ENCODE data around the gene POLG2.

The POLG2 gene

DNA sequence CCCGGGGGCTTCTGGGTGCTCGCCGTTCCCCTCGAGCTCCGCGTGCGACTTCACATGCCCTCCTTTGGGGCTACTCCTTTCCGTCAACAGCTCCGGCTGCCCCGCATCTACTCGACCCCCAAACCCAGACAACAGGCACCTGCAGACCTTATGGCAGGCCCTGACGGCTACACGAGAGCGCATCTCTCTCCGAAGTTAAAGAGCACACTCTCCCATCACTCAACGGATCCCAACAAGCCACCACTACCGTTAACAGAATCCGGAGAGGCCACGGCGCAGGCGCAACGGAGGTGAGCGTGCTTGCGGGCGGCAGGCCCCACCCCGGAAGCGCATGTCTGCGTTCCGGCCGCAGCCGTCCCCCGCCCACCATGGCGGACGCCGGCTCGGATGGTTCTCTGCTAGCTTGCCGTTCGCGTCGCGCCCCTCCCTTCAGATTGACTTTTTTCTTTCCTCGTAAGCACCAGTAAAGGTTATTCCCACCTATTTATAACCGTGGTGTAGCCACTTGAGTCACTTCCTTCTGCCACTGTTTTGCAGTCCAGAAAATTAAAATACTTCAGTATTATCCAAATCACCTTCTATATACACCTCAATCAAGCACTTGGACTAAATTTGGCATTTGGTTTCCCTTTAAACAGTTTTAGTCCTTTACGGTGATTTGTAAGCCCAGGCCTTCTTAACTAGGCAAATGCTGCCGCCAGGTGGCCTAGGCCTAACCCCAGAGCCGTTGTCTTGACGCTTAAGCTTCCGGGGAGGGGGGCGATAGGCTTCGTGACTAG lies at the start of gene POLG2:
Gene POLG2 (minus strand): TSS at position 269 of the 779 bp plus-strand sequence. CDS start 86 bp downstream, at position 183.
- peak; percentile 52 for DNase-seq (ENCODE audit: low read depth)

DNA sequence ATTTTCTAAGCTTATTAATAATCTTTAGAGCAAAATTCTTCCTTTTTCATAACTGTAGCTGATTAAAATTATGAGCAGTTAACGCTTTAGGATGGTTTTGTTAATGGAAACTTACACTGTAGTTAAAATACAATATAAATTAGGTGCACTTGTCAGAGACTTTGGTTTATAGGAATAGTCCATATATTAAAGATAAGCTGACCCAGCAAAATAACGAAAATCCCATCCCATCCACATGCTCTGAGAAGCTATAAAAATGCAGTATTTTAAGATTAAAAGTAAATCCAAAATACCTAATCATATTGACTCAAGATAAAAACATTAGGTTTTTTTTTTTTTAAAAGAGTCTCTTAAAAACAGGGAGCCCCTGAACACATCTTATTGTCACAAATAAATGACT lies 47.9 kb upstream of the POLG2 start:
- DNase-seq (ENCODE audit: low read depth), result no peak

DNA sequence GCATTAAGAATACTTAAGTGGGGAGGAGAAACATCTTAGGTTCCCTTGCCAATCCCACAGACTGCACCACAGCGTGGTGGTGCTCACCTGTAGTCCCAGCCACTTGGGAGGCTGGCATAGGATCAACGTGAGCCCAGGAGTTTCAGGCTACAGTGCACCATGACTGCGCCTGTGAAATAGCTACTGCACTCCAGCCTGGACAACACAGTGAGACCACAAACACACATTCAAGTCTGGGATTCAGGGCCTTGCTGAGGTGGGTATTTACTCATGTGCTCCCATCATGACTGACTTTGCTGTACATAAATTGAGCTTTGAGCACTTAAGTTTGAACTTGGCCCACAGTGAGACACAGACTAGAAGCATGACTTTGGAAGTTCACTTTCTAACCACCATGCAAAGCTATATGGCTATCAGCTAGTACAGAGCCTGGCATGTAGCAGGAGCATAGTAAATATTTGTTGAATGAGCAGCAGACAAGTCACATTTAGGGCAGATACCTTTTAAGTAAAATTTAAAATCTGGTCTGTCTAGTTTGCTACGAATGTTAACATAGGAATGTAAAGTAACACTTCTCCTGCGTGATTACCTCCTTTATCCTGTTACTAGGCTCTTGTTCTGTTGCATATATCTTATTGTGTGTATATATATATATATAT lies 43.4 kb upstream of the POLG2 start:
- no peak for DNase-seq (ENCODE audit: low read depth)

DNA sequence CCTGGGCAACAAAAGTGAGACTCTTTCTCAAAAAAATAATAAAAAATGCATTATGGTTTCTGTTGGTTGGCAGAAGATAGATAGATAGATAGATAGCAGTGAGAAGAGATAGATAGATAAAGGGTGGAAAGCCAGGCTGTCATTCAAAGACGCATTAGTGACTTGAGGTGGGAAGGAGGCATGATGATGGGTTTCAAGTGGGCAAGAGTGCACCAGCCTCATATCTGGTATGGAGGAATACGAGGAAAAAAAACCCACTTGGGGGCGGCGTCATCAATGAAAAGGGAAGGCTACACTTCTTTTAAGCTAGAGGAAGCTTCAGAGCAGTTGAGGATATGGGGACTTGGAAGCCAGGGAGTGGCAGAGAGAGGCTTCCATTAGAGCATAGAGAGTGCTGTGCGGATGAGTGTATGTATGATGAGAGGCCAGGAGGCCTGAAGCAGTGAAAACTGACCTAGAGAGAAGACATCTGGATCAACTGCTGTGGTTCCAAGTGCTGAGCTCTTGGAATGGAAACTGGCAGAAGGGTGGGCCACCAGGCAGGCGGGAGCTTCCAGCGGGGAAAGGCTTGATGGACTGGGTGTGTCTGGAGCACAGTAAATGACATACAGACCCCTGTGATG lies 41.8 kb upstream of the POLG2 start:
- DNase-seq (ENCODE audit: low read depth), result no peak

DNA sequence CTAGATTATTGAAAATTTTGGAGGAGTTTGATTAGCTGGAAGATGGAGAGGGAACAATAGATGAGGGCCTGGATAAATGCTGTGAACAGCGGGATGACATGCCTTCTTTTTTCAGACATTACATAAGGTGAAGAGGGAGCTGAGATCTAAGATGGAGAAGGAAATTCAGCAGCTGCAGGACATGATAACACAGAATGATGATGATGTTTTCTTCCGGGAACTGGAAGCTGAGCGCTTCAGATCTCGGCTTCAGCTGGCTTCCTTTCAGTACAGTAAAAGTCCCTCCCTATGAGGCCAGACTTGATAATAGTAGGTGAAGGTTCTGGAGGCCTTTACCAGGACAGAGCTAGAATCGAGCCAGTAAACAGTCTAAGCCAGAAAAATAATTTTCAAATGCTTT lies 40.6 kb upstream of the POLG2 start:
- no peak for DNase-seq (ENCODE audit: low read depth)

DNA sequence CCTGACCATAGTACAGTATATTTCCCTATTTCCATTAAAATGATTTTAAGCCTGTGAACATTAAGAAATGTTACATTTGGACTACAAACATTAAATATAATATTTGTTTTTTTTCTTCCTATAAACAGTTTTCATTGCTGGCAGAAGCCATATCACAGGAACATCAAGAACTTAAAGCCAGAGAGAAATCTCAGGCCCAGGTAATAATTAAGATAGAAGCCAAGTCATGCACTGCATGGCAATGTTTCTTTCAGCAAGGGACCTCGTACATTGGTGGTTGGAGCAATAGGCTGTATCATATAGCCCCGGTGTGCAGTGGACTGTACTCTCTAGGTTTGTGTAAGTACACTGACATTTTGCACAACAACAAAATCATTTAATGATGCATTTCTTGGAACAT lies 40.1 kb upstream of the POLG2 start:
- DNase-seq (ENCODE audit: low read depth), result no peak

DNA sequence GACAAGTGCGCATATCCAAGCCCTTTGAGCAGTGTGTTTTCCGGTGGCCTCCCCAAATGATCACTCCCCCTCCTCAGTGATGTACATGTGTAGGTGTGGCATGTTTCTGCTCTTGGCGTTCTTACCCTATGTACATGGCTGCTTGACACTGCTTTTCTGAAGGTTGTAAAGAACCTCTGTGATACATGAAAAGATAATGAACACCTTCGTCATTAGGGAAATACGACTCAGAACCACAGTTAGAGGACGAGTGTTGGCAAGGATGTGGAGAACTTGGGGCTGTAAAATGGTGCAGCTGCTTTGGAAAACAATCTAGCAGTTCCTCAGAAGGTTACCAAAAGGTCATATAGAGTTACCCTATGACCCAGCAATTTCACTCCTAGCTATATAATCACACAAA lies 38.5 kb upstream of the POLG2 start:
- no peak for DNase-seq (ENCODE audit: low read depth)

DNA sequence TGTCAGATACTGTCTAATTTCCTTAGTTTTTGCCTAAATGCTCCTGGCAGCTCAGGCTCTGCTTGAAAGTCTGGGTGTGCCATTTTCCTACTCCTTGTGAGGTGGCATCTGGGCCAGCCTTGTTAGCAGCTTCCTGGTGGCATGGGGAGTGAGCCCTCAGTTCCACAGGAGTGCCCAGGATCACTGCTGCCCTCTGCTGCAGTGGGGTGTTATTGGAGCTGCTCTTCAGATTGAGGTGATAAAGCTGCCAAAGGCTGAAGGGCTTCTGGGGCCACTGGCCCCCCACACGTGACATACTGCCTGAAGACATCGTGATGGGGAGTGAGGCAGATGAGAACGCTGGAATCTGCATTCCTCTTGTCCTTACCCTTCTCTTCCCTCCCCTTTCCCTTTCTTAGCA lies 37.3 kb upstream of the POLG2 start:
- no peak for DNase-seq (ENCODE audit: low read depth)

DNA sequence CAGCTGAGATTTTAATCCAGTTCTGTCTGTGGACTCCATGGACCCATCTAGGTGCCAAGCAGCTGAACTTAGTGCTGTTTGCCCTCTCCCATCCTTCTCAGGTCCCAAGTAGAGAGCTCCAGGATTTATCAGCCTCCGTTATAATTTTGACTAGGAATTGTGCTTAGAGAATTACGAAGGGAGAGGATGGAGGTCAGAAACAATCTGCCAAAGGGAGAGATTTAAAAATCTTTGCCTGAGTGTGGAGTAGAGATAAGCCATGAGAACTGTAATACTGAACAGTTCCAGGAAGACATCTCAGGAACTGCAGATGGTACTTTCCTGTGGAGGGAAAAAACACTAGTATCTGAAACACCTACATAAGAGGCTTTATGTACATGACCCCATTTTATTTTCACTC lies 36.9 kb upstream of the POLG2 start:
- DNase-seq (ENCODE audit: low read depth), result no peak

DNA sequence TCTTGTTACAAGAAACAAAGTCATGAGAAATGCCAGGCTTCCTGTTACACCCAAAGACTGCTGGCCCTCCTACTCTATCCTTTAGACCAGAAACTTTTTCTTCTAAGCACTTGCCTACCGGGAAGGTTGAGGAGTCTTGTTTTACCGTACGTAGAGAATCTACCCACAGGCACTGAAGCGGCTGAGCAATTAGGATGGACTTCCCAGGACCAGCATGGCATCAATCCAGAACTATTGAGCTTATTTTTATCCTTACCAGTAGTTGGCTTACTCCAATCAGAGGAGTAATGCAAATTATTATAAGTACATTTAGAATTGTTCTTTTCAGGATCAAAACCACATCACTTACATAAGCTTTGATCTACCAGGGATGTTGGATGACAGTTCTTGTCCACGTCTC lies 35.6 kb upstream of the POLG2 start:
- no peak for DNase-seq (ENCODE audit: low read depth)

DNA sequence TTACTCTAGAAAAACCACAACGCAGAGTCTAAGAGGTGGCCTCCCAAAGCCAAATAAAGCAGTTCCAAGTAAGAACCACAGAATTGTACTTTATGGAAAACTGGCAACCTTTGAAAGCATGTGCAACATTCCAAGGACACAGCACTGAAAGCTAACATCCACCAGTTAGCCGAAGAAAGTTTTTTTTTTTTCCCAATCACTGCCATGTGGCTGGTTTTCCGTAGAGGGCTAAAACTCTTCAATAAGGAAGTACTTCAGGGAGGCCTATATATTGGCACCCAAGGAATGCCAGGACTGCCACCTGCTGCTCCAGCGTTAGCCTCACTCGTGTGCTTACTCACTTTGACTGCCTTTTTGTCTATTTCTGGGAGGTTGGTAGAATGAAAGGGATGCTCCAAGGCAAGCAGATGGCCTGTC lies 35.1 kb upstream of the POLG2 start:
- peak; percentile 57 for DNase-seq (ENCODE audit: low read depth)

DNA sequence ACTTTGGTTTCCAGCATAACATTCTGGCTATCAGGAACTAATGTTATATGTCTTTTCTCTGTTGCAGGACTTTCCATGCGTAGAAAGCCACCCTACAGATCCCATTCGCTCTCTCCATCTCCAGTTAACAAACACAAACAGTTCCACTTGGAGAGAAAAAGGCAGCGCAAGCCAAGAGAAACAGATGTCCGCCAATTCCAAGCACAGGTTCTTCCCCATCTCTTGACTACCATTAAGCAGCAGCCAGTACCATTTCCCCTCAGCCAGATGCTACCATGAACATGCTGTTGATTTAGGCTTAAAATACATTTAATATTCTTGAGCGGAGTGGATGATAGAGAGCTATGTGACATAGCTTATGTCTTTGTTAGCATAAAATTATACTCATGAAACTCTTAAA lies 32.4 kb upstream of the POLG2 start:
- DNase-seq (ENCODE audit: low read depth), result no peak

DNA sequence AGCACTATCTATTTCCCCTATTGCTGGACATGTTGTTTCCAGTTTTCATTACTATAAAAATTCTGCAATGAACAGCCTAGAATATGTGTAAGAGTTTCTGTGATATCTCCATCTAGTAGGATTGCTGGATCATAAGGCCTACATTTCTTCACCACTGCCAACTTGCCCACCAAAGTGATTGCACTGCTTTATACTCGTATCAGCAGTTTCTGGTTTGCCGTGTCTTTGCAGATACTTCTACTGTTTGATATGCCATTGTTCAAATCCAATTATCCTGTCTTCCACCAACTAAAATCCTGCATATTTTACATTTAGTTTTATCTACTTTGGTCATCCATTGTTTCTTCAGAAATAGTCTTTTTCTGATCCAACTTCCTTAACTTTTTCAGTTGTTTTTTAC lies 31.1 kb upstream of the POLG2 start:
- DNase-seq (ENCODE audit: low read depth), result no peak

DNA sequence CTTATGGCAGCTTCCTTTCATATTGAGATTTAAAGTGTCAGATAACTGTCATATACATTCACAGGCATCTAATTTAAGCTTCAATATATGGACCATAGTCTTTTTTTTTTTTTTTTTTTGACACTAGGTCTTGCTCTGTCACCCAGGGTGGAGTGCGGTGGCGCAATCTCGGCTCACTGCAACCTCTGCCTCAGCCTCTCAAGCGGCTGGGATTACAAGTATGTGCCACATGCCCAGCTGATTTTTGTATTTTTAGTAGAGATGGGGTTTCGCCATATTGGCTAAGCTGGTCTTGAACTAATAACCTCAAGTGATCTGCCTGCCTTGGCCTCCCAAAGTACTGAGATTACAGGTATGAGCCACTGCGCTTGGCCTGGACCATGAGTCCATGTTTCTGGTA lies 23.5 kb upstream of the POLG2 start:
- DNase-seq (ENCODE audit: low read depth), result no peak

DNA sequence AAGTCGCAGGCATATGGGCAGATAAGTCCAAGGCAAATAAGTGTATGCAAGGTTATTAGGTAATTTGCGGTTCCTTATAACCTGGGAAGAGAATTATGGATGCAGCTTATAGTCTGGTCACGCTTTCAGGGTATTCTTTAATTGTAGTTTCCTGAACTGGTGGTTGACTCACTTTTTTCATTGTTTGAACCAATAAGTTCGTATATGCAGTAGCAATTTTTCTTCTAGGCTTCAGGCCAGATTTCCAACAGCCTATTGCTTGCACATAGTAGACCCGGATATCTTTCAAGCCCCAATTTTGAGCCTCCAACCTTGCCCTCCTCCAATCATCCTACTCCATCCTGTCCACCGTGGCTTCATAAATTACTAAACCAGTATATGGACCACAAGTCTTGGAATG lies 22.7 kb upstream of the POLG2 start:
- DNase-seq (ENCODE audit: low read depth), result no peak

DNA sequence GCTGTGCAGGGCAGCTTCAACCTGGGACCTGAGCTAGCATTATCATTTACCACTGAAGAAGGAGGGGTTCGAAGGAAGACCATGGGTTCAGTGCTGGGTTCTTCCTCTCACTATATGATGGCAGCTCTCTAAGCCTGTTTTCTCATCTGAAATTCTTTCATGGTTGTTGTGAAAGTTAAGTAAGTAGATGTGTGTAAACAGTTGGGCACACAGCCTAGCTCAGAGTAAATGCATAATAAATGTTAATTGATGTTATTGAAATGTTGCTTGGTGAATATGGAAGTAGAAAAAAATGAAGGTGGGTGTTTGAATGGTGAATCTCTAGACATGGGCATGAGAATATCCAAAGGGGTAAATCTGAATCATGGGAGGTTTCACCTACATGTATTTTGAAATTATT lies 19.0 kb upstream of the POLG2 start:
- DNase-seq (ENCODE audit: low read depth), result no peak

DNA sequence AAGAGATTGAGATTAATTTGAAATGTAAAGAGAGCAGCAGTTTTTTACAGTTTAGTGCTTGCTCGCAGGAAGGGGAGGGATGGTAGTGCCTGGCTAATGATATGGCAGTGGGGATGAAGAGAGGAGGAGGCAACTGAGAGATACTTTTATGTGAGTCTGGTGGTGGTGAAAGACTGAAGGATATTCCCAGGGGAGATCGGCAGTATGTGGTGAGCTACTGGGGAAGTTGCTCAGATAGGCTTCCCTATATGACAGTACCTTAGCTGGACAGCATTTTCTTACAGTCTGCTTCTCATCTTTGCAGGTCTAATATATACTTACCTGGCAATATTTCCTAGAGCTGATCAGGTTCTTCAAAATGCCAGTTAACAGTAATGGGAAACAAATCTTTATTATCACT lies 18.6 kb upstream of the POLG2 start:
- no peak for DNase-seq (ENCODE audit: low read depth)

DNA sequence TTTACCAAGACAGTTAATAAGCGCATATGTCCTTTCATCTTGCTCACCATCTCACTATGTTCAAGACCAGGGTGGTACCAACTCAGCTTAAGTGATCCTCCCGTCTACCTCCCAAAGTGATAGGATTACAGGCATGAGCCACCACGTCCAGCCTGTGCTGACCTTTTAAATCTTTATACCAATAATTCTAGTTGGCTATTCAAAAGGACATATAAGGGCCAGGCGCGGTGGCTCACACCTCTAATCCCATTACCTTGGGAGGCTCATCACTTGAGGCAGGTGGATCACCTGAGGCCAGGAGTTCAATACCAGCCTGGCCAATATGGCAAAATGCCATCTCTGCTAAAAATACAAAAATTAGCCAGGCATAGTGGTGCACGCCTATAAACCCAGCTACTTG lies 12.3 kb upstream of the POLG2 start:
- no peak for DNase-seq (ENCODE audit: low read depth)

DNA sequence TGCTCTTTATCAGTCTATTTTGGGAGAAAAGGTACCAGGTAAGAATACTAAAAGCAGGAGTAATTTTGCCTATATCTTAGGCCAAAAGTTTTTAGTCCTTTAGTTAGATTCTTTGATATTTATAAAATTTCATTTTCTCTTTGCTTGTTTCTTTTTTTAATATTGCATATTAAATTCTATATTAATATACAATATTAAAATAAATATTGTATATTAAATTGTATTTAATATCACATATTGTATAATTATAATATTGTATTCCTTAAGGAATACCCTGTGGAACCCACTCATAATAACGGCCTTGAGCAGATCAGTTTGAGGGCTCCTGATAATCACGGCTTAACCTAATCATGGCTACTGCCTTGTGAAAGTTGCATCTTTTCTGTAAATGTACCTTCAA lies 11.8 kb upstream of the POLG2 start:
- no peak for DNase-seq (ENCODE audit: low read depth)

DNA sequence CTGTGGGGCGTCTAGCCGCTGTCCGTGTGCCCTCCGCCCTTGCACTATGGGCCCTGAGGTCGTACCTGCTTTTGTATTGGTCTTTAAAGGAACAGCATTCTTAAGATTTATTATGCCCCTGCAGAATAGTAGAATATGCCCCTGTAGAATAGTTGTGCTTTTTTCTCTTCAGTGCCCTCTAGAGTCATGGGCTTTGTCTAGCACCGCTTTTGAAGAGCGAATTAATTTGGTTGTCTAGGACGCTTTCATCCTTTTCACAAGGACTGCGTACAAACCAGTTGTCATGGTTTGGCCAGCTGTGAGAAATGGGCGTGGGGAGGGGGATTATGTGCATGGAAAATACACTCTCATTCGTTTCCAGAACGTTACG lies 10.5 kb upstream of the POLG2 start:
- peak; percentile 41 for DNase-seq (ENCODE audit: low read depth)

DNA sequence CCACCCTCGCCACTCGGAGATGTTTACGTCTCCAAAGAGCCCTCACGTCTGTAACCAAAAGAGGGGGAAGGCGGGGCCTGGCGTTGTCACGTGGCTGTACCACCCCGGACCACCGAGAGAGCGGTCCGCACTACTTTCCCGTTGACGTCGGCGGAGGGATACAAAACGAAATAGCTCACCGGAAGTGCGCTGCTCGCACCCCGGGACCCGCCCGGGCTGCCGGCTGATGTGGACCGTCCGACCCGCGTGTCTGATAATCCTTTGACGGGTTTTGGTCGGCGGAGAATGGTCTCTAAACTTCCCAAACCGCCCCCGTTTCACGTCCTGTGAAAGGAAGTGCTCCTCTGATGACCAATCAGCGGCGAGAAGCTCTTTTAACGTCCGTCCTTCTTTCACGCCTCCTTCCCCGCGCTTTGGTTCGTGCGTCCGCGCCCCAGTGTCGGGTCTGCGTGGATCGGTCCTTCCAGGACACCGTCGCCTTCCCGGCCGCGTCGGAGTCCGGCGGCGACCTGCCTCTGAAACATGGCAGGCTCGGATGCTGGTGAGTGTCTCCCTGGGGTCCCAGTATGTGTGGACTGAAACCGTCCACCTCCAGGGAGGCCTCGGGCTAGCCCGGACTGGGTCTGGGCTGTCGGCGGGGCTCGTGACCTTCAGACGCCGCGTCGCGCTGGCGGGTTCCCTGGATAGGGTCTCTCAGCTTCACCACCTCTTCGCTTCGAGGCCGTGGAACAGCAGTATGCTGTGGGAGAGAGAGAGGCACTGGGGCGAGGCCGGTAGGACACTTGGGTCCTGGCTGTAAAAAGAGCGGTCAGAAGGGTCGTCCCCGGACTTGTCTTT lies 9.9 kb upstream of the POLG2 start, which contains the start of gene CEP95:
Gene CEP95 (plus strand): TSS at position 402 of the 837 bp plus-strand sequence. CDS start 121 bp downstream, at position 523.
- peak; percentile 89 for DNase-seq (ENCODE audit: low read depth)

DNA sequence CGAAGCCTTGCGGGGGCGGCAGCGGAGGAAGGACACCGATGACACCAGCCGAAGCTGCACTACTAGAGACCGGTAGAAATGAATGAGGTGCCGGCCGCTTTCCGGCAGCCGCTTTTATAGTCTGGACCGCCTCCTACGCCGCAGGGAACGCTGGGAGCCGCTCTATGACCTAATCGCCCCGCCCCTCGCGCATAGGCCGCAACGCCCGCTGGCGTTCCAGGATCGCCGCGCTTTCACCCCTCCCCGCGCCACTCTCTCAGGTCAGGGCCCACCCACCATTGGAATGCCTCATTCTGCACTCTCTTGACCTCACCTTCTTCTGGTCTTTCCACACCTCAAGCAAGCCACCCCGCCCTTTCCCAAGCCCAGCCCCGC lies 9.3 kb upstream of the POLG2 start, which contains the start of gene DDX5:
Gene DDX5 (minus strand): TSS at position 89 of the 375 bp plus-strand sequence. CDS start 170 bp downstream, outside the sequence.
- peak; percentile 86 for DNase-seq (ENCODE audit: low read depth)

All from GM04503 (cell line).